Mesangial cell (primary cell): ENCODE measurements around the gene CYSLTR1. TPM values are rescaled to one million over a fixed set of nuclear protein-coding genes. Genes with fewer than 3 reads are reported as not detected.

Source experiments
- total RNA-seq: library from RNA; depleted of rRNA; stranded (reverse); fragments of >200 nt; gene quantifications from 2 replicates; pipeline ENCODE4 v1.2.3, GENCODE V29; 2015

Gene CYSLTR1
- total RNA-seq = under 0.01 TPM in 1 of 2 replicates, not detected in the other

DNA sequence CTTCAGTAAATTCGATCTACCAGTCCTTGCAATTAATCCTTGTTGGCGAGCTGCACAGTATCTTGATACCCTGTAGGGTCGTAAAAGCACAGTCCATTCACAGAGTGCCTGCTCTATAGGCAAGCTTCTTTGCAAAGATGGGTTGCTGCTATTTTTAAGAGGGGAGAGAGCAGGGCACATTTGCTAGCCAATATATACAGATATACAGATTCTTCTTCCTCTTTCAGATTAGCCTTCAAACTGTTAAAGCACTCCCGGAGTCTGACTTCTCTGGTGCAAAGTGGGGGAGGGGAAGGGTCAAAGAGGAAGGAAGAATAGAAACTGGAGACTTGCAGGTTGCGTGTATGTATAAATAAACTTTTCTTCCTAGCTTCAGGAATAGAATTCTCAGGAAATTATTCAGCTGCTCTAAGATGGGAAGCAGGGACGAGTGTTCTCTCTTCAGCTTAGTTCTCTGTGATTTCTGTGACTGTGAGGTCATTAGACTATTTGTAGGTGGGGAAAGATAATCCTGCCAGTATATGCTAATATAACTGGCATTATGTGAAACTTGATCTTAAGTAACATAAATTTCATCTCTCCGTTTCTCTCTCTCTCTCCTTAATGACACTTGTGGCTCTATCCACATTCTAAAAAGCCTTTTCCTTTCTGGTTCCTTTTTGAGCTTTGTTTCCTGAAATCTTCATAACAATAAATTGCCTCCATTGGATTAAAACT is at the start of gene CYSLTR1:
TSS of gene CYSLTR1 (minus strand) at position 242 of the 717 bp plus-strand sequence. CDS start 53,865 bp downstream, outside the sequence.

Other genes with a start within 250 kb of the CYSLTR1 start
- 96.2 and 227 TPM in 2 replicates for gene PGK1, start 223.4 kb downstream of the CYSLTR1 start, total RNA-seq
- 24.7 and 55.2 TPM in 2 replicates for gene TAF9B, start 188.0 kb downstream of the CYSLTR1 start, total RNA-seq